HG03575 (cell line): Measurements from ENCODE around the gene TRABD.

Experiments used
- ATAC-seq: cut with Tn5 transposase; IDR thresholded peaks from one replicate; pipeline ENCODE4 v1.9.1; 2021; ENCODE audit not compliant: unreplicated experiment, insufficient number of reproducible peaks, low FRiP score; ENCODE audit errors: extremely low read depth

The TRABD gene

DNA sequence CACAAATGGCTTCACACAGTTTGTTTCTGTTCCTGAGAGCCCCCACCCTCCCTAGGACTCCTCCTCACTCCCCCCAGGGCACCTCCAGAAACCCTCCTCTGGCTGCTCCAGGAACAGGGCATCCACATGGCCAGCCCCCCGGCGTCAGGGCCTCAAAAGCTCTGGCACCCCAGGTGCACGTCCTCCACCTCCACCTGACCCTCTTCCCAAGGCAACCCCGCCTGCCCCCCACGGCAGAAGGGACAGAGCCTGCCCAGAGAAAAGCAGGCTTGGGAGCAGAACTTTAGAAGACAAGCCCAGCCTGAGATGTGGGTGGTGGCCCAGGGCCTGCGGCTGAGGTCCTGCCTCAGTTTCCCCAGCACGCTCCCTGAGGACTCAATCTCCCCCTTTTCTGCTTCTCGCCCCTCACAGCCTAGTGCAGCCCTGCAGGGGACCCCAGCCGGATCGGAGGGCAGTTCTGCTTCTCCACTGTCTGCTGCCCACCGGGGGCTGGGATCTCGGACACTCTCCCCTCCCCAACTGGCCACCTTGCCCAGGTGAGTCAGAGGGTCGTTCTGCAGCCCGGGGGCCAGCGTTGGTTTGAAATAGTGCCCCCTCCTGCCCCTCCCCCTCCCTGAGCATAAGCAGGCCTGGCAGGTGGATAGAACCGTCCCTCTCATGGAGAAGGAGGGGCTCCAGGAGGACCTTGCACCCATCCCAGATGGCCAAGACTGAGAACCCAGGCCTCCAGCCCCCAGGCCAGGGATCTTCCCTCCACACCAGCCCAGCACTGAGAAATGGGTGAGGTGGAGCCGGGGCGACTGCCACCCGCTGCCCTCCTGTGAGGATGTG, 2.4 kb upstream of the TRABD start:
- ATAC-seq, result no peak

GRCh38 chr22:50184004-50184901, 1.5 kb upstream of the TRABD start:
- ATAC-seq, result no peak

DNA sequence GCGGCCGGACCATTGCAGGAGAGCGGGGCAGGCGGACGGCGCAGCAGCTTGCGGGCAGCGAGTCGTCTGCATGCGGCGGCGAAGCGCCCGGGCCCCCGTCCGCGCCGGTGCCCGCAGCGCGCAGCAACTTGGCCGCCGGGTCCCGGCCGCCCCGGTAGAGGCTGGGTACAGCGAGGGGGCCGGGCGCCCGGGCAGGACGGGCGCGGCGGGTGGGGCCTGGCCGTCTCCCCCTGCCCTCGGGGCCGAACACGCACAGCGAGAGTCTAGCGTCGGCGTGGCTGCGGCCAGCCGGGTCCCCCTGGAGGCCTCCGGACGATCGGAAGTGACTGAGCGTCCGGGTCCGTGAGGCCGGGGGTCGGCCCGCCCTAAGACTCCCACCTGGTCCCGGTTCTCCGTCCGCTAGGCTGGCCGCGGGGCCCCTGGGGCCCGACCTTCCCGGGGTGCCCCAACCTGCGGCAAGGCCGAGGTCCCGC, 775 bp upstream of the TRABD start:
- no peak for ATAC-seq

DNA sequence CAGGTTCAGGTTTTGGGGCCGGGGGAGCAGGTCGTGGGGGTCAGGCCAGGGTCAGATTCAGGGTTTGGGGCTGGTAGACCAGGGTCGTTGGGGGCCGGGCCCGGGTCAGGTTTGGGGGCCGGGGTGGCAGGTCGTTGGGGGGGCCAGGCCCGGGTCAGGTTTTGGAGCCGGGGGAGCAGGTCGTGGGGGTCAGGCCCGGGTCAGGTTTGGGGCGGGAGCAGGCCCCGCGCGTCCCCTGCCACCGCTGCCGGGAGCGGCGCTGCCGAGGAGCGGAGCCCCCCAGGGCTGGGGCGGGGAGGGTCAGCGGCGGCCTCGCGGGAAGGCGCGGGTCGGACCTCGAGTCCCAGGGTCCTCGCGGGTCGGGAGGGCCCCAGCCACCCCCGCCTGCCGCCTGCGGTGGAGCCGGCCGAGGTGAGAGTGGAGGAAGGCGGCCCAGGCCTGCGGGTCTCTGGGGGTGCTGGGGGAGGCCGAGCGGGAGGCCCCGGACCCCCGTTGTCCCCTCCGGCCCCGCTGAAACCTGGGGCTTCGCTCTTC, 535 bp downstream of the TRABD start:
- ATAC-seq, result no peak

DNA sequence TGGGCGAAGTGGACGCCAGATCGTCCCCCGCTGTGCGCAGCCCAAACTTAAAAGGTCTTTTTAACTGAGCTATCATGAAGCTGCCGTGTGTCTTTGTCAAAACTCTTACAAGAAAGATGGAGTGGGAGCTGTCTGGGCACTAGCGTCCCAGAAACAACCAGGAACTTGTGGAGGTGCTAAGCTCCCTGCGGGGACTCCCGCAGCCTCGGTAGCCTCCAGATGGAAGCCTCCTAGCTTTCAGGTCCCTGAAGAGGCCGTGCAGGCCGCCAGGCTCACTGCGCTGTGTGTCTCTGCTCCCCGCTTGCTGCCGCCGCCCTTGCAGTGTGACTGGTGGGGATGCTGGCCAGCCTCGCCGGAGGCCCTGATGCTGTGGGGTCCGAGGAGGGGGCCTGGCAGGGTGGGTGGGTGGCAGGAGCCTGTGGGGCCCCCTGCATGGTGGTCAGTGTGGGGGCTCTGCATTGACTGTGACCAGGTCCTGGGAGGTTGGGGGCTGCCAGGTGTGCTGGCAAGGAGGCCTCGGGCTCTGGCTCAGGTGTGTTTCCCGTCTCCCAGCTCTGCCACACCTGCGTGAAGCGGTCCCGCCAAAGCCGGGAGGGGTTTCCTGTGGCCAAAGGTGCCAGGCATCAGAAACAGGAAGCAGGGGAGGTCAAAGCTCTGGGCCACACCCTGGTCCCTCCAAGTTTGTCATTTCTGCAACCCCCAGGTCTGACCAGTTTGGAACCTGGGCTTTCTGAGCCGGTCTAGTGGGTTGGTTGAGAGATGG, 1.2 kb downstream of the TRABD start:
- ATAC-seq, result no peak

DNA sequence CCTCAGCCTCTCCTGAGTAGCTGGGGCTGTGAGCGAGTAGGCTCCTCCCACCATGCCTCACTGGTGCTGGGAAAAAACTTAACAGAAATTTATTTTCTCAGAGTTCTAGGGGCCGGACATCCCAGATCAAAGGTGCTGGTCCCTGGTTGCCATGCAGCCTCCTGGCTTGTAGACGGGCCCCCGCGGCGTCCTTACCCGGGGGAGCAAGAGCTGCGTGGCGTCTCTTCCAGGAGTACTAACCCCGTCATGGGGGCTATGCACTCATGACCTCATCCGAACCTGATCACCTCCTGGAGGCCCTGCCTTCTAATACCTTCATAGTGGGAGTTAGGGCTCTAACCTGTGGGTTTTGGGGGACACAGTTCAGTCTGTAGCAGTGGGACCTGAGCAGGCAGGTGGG, 2.6 kb downstream of the TRABD start:
- ATAC-seq, result no peak

DNA sequence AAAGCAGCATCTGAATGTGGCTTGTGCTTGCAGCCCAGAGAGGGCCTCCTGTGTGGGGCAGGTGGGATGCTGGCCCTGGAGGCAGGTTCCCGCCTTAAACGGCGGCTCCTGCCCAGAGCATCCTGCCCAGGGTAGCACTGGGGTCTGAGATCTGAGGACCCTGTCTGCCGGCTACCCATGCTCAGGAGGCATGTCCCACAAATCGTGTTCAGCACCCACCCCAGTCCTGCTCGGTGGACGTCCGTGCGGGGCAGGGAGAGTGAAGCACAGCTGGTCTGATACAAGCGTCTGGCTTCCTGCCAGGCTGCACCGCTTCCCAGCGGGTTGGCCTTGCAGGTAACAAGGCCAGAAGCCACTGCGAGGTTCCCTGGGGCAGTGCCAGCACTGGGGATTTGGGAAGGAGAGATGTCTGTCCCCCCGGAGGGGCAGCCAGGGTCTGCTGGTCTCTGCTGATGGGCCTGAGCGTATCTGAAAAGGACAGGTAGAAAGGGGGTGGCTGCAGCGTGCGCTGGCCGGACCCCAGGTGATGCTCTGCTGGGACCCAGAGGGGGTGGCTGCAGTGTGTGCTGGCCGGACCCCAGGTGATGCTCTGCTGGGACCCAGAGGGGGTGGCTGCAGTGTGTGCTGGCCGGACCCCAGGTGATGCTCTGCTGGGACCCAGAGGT, 3.6 kb downstream of the TRABD start:
- no peak for ATAC-seq

DNA sequence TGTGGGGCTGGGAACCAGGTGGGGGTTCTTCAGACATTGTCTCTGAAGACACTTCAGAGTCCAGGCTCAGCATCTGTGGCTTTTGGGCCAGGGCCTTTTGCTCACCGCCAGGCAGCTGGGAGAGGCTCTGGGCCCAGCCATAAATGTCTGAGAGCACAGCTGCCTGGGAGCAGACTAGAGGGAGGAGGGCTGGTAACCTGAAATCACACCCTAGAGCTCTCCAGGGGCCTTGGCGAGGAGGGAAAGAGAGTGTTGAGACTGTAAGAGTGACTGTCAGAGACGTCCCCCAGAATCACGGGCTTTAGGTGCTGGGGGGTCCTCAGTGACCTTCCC, 4.1 kb downstream of the TRABD start:
- no peak for ATAC-seq

GRCh38 chr22:50190182-50190940, 4.6 kb downstream of the TRABD start:
- ATAC-seq, result no peak

- no peak for ATAC-seq
These were observed 5.4 kb downstream of the TRABD start for GRCh38 chr22:50190941-50191741.

- ATAC-seq, result no peak
These were observed 6.9 kb downstream of the TRABD start for GRCh38 chr22:50192436-50193204.

DNA sequence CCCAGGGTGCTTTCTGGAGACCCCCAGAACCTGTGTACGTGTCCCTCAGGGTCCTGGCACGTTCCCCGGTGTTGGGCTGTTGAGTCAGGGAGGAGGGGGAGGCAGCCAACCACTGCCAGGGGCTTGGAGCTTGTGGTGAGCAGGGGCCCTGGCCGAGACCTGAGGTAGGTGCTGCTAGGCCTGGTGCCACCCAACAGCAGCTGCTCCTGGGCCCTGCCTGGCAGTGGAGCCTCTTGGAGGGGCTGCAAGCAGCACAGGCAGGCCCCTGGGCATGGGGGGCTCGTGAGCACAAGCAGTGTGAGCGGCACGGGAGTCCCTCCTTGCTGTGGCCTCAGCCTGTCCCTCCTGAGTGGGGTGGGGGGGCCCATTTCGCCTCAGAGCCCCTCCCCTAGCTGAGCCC, 7.9 kb downstream of the TRABD start:
- no peak for ATAC-seq

DNA sequence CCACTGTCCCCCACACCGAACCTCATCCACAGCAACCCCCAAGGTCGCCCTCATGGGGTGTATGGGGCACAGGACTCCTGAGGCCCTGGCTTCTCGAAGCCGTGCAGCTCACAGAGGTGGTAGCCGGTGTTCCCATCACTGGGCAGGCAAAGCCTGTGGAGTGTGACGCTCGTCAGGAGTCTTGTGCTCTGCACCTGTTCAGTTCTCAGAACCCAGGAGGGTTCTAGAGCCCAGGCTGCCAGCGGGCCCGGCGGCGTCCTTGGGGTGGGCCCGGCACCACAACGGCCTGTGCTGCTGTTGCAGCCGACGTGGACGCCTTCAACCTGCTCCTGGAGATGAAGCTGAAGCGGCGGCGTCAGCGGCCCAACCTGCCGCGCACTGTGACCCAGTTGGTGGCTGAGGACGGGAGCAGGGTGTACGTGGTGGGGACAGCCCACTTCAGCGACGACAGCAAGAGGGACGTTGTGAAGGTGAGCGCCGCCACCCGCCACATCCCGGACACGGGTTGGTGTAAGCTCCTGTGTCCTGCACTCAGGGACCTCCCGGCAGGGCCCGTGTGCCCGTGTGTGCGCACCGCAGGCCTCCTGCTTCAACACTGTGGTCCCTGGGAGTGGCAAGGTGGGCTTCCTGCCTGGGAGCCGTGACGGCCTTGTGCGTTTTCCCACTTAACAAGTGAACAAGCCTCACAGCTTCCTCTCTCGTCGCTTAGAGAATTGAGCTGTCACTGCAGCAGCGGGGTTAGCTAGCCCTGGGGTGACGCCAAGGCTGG, 8.5 kb downstream of the TRABD start:
- no peak for ATAC-seq

GRCh38 chr22:50196256-50196655, 10.5 kb downstream of the TRABD start:
- no peak for ATAC-seq

GRCh38 chr22:50197000-50197800, 11.5 kb downstream of the TRABD start:
- ATAC-seq, result no peak
